HEK293T (cell line): ENCODE results near the gene VAV2.
A peak's percentile ranks its signal among the peaks of the same experiment; 100 is the strongest.
"Not testable (repeated sequence)": the region's sequence is repeated elsewhere in the genome, so short reads cannot be mapped to it uniquely, and the experiment has no call there.

Experiments used
- CTCF ChIA-PET: fragments of 350-600 bp; formaldehyde crosslinking; extraction: SDS; loops from one replicate; lab custom pipeline; 2021; ENCODE audit warnings: antibody characterized with exemption, inconsistent platforms; lab: Yijun Ruan, JAX
- POLR2A ChIA-PET: fragments of 350-600 bp; formaldehyde crosslinking; extraction: SDS; loops from one replicate; lab custom pipeline; 2020; ENCODE audit warnings: antibody characterized with exemption, inconsistent platforms; lab: Yijun Ruan, JAX
- DNase-seq: peaks from one replicate; pipeline ENCODE4 v3.0.0; 2012; ENCODE audit warnings: mixed read lengths; ENCODE audit errors: extremely low spot score
- ARNT ChIP-seq: fragments of 450-650 bp; IDR thresholded peaks from 2 replicates; pipeline ENCODE4 v1.6.1; 2017; ENCODE audit warnings: mild to moderate bottlenecking
- BHLHE40 ChIP-seq: fragments of 450-650 bp; IDR thresholded peaks from 2 replicates; pipeline ENCODE4 v1.6.1; 2016; ENCODE audit warnings: mild to moderate bottlenecking, moderate library complexity, borderline replicate concordance
- CTBP1 ChIP-seq: fragments of 450-650 bp; IDR thresholded peaks from 2 replicates; pipeline ENCODE4 v1.6.1; 2016; ENCODE audit warnings: borderline replicate concordance
- ELF4 ChIP-seq: fragments of 450-650 bp; IDR thresholded peaks from 2 replicates; pipeline ENCODE4 v1.6.1; 2017; ENCODE audit warnings: antibody characterized with exemption
- FOXA1 ChIP-seq: fragments of 450-650 bp; IDR thresholded peaks from 2 replicates; pipeline ENCODE4 v1.6.1; 2016; ENCODE audit warnings: mild to moderate bottlenecking
- FOXK2 ChIP-seq: fragments of 450-650 bp; IDR thresholded peaks from 2 replicates; pipeline ENCODE4 v1.6.1; 2016; ENCODE audit warnings: mild to moderate bottlenecking
- FOXM1 ChIP-seq: fragments of 450-650 bp; IDR thresholded peaks from 2 replicates; pipeline ENCODE4 v1.6.1; 2017; ENCODE audit warnings: mild to moderate bottlenecking, borderline replicate concordance
- HDGF ChIP-seq: fragments of 450-650 bp; IDR thresholded peaks from 2 replicates; pipeline ENCODE4 v1.6.1; 2017; ENCODE audit warnings: antibody characterized with exemption, borderline replicate concordance
- L3MBTL2 ChIP-seq: fragments of 450-650 bp; conservative IDR thresholded peaks from 2 replicates; pipeline ENCODE4 v1.6.1; 2016; ENCODE audit warnings: mild to moderate bottlenecking
- LEF1 ChIP-seq: fragments of 450-650 bp; IDR thresholded peaks from 2 replicates; pipeline ENCODE4 v1.6.1; 2017; ENCODE audit warnings: mild to moderate bottlenecking, borderline replicate concordance
- NFRKB ChIP-seq: fragments of 450-650 bp; IDR thresholded peaks from 2 replicates; pipeline ENCODE4 v1.6.1; 2016; ENCODE audit warnings: mild to moderate bottlenecking, moderate library complexity
- SP1 ChIP-seq: fragments of 450-650 bp; IDR thresholded peaks from 2 replicates; pipeline ENCODE4 v1.6.1; 2017
- SUZ12 ChIP-seq: fragments of 450-650 bp; IDR thresholded peaks from 2 replicates; pipeline ENCODE4 v1.6.1; 2016; ENCODE audit warnings: mild to moderate bottlenecking
- TARDBP ChIP-seq: fragments of 450-650 bp; IDR thresholded peaks from 2 replicates; pipeline ENCODE4 v1.6.1; 2016
- ZNF384 ChIP-seq: fragments of 450-650 bp; IDR thresholded peaks from 2 replicates; pipeline ENCODE4 v1.6.1; 2016
- TF ChIP-seq, protein P1 (sequence below): fragments of 450-650 bp; IDR thresholded peaks from 2 replicates; pipeline ENCODE4 v1.6.1; 2016

Gene VAV2

DNA sequence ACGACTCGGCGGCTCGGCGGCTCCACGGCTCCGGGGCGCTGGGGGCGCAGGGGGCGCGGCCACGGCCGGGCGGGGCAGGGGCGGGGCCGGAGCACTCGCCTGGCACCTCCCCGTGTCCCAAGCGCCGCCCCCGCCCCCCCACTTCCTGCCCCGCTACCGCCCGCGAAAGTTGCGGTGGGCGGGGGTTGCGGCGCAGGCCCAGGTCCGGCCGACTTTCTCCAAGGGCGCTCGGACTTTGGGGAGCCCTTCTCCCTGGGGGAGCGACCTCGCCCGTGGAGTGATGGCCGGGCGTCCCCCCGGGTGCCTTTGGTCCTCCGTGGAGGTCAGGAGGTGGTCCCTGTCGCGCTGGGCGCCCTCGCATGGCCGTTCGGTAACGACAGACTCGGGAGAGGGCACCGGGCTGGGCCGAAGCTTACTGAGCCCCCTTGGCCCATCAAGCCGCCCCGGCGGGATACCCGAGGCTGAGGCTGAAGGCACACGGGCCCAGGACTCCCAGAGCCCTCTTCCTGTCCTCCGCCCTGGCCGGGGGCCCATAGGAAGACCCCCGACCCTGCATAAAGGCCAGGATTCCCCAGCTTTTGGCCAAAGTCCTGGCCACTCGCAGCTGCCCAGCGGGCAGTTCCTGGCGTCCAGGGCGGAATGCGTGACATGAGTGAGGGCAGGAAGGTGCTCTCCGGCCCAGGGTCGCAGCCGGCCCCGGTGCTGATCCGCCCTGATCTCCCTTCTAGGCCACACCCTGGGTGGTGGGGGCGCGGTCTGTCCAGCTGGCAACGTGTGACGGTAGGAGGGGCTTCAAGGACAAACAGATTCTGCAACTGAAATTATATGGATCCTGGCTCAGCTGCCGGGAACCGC, 883 bp upstream of the VAV2 start:
- no peak for TF ChIP-seq ZNF384
- TF ChIP-seq SUZ12, result no peak
- no peak for TF ChIP-seq ARNT
- TF ChIP-seq ELF4, result no peak
- TF ChIP-seq, protein P1, sequence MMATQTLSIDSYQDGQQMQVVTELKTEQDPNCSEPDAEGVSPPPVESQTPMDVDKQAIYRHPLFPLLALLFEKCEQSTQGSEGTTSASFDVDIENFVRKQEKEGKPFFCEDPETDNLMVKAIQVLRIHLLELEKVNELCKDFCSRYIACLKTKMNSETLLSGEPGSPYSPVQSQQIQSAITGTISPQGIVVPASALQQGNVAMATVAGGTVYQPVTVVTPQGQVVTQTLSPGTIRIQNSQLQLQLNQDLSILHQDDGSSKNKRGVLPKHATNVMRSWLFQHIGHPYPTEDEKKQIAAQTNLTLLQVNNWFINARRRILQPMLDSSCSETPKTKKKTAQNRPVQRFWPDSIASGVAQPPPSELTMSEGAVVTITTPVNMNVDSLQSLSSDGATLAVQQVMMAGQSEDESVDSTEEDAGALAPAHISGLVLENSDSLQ, result no peak
- no peak; the same call in 1 of the 2 replicates for TF ChIP-seq L3MBTL2
- no peak for TF ChIP-seq NFRKB
- TF ChIP-seq FOXK2, result no peak
- no peak for TF ChIP-seq SP1
- no peak for TF ChIP-seq FOXM1
- TF ChIP-seq FOXA1, result no peak
- no peak for TF ChIP-seq BHLHE40
- no peak for TF ChIP-seq CTBP1
- no peak for TF ChIP-seq TARDBP
- no peak for TF ChIP-seq HDGF
- TF ChIP-seq LEF1, result no peak
- CTCF ChIA-PET, result interaction anchor here (0.6 to 3.3 kb wide), 9 partner anchors 194 to 628 kb away, joined by 3 to 23 read pairs (median 4); no protein-coding TSS in a partner anchor
- POLR2A ChIA-PET, result interaction anchor here (1.2 to 1.3 kb wide), 3 partner anchors 13 to 211 kb away, joined by 3 read pairs; no protein-coding TSS in a partner anchor
- peak; percentile 80 for DNase-seq

DNA sequence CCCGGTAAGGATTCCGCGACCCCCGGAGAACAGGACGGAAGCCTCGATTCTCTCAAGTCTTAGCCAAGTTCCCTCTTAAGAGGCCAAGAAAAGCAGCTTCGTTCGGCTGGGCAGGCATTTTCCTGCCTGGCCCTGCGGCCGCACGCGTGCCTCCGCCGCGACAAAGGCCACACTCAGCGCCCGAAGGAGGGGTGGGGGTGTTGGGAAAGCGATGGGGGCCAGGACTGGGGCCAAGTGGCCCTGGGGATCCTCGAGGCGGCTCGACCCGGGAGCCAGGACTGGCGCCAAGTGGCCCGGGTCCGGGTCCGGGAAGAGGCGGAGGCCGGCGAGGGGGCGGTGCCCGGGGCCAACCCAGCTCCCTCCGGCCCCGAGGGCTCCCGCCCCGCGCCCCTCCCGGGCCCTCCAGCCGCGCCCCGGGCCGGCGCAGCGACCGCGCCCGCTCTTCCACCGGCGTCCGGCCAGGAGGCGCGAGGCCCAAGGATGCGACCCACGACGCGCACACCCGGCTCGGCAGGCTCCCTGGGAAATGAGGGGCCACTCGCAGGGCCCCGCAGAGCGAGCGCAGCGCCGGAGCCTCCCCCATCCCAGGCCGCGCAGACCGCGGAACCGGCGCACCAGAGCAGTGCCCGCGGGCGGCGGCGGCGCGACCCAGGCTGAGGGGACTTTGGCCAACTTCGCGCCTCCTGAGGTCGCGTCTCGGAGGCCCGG, 756 bp downstream of the VAV2 start:
- TF ChIP-seq LEF1, result no peak
- TF ChIP-seq L3MBTL2, result peak; percentile 42; the same call in 1 of the 2 replicates
- ChIA-PET POLR2A (interaction anchor here (0.6 kb wide), 1 partner anchor 16 kb away, joined by 3 read pairs; no protein-coding TSS in a partner anchor), CTCF (interaction anchor here (0.6 kb wide), 1 partner anchor 27 kb away, joined by 3 read pairs; no protein-coding TSS in a partner anchor)
- DNase-seq, result no peak

DNA sequence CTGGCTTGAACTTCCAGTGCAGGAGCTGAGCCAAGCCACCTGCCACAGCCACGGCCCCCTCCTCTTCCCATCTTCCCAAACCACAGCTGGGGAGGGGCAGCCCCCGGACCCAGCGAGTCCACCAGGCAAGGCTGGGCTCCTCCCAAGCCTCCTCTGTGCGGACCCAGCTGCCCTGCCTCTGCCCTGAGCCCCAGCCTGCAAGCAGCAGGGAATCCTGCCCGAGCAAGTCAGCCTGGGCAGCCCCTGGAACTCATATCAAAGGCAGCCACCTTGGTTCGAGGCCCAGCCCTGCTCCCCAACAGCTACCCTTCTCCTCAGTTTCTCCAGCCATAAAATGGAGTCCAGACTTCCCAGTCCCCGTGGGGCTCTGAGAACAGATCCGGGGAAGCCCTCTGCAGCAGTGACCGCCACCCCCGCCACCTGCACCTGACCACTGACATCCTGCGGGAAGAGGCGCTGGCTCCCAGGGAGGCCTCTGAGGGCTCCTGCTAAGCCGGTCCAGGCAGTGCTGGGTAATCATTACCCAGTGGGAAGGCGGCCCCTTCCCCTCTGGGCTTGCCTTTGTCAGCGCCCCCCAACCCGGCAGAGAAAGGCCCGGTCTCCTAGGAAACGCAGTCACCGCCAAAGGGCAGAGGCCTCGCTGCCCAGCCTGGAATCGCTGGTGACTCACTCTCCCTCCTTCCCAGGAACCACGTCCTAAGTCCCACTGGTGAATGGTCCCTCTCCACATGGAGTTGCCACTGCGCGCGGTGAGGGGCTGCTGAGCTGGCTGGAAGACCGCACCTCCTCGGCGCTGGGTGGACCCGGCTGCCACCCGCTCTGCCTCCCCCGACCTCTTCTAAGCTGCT, 1.5 kb downstream of the VAV2 start:
- TF ChIP-seq ELF4, result no peak
- no peak for TF ChIP-seq CTBP1
- TF ChIP-seq FOXK2, result no peak
- no peak for TF ChIP-seq TARDBP
- no peak for TF ChIP-seq SP1
- TF ChIP-seq FOXM1, result no peak
- no peak for TF ChIP-seq FOXA1
- TF ChIP-seq NFRKB, result no peak
- TF ChIP-seq, protein P1, result no peak
- ChIA-PET POLR2A (interaction anchor here (0.6 kb wide), 1 partner anchor 15 kb away, joined by 3 read pairs; no protein-coding TSS in a partner anchor), CTCF (interaction anchor here (0.6 kb wide), 1 partner anchor 26 kb away, joined by 3 read pairs; no protein-coding TSS in a partner anchor)
- DNase-seq, result peak; percentile 21

DNA sequence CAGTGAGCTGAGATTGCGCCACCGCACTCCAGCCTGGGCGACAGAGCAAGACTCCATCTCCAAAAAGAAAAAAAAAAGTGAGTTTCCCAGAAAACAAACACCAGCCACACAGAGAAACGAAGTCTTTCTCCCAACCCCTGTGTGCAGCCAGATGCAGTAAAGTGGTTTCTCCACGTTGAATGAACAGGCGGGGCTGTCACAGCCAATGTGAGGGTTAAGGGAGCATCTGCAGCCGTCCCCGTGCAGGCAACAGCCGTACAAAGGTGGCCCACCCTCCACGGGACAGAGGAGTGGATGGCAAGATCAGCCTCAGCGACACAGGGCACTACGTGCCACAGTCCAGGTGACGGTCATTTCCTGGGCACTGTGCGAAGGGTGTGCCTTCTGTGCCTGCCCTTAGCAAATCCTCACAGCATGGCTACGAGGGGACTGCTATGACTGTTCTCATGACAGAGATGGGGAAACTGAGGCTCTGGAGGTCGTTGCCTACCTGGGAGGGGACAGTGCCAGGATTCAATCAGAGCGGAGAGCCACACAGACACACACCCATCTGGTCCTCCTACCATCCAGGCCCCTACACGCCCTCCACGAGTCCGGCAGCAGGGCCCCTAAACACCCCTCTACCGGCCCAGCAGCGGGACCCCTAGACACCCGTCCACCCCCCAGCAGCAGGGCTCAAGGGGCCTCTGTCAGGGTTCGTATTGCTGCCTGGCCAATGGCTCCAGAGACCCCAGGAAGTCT, 2.3 kb downstream of the VAV2 start:
- no peak for DNase-seq
- ChIA-PET POLR2A (no interaction called here), CTCF (no interaction called here)
- TF ChIP-seq LEF1 (no peak), ZNF384 (no peak), FOXM1 (no peak), L3MBTL2 (no peak), SP1 (no peak), TARDBP (no peak), SUZ12 (no peak), FOXK2 (no peak), FOXA1 (no peak), HDGF (no peak), ELF4 (no peak), NFRKB (no peak), ARNT (no peak), CTBP1 (no peak), BHLHE40 (no peak)
- TF ChIP-seq, protein P1, result no peak

DNA sequence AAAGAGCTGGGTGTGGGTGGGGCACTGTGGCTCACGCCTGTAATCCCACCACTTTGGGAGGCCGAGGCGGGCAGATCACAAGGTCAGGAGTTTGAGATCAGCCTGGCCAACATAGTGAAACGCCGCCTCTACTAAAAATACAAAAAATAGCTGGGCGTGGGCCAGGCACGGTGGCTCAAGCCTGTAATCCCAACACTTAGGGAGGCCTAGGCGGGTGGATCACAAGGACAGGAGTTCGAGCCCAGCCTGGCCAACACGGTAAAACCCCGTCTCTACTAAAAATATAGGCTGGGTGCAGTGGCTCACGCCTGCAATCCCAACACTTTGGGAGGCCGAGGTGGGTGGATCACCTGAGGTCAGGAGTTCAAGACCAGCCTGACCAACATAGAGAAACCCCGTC, 3.4 kb downstream of the VAV2 start:
- POLR2A ChIA-PET, DNase-seq: not testable (repeated sequence)
- CTCF ChIA-PET, result interaction anchor here (0.5 kb wide), 1 partner anchor 141 kb away, joined by 5 read pairs; no protein-coding TSS in a partner anchor
